GM18517 (cell line): ENCODE measurements around the gene CPM.
"Not testable (repeated sequence)": the region's sequence is repeated elsewhere in the genome, so short reads cannot be mapped to it uniquely, and the experiment has no call there.

Source experiments
- ATAC-seq: cut with Tn5 transposase; IDR thresholded peaks from one replicate; pipeline ENCODE4 v1.9.1; 2021; ENCODE audit warnings: mild to moderate bottlenecking, moderate library complexity; ENCODE audit not compliant: unreplicated experiment

Gene CPM

DNA sequence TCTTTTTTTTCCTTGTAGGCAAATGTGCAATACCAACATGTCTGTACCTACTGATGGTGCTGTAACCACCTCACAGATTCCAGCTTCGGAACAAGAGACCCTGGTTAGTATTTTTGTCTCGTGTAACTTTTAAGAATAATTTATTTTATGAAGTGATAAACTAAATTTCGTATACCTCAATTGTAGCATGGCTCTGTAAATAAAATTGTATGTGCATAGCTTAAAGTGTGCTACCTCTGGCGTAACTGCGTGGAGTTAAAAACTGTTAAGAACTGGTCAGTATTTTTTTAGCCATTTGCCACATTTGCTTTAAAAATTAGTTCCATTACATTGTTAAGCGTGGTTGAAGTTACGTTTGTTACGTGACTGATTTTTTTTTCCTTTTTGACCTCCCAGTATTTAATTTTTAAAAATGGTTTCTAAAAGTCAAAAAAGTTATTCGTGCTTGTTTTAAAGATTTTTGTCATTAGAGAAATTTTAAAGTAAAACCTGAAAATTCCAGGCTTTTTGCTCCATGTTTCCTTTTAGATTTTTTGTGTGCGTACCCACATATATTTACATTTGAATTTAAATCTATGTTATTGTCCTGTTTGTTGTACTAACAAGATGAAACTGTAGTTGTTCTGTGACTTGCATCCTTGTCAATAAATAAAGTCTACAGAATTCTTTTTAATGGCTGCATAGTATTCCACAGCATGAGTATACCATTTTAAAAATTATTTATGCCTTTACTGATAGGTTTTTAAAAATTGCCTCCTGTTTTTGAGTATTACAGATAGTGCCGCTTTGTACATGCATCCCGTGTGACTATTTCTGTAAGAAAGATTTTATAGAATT lies 123.6 kb downstream of the CPM start:
- ATAC-seq = no peak

DNA sequence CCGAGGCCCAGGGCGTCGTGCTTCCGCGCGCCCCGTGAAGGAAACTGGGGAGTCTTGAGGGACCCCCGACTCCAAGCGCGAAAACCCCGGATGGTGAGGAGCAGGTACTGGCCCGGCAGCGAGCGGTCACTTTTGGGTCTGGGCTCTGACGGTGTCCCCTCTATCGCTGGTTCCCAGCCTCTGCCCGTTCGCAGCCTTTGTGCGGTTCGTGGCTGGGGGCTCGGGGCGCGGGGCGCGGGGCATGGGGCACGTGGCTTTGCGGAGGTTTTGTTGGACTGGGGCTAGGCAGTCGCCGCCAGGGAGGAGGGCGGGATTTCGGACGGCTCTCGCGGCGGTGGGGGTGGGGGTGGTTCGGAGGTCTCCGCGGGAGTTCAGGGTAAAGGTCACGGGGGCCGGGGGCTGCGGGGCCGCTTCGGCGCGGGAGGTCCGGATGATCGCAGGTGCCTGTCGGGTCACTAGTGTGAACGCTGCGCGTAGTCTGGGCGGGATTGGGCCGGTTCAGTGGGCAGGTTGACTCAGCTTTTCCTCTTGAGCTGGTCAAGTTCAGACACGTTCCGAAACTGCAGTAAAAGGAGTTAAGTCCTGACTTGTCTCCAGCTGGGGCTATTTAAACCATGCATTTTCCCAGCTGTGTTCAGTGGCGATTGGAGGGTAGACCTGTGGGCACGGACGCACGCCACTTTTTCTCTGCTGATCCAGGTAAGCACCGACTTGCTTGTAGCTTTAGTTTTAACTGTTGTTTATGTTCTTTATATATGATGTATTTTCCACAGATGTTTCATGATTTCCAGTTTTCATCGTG lies 124.4 kb downstream of the CPM start:
- ATAC-seq = peak; percentile 60

DNA sequence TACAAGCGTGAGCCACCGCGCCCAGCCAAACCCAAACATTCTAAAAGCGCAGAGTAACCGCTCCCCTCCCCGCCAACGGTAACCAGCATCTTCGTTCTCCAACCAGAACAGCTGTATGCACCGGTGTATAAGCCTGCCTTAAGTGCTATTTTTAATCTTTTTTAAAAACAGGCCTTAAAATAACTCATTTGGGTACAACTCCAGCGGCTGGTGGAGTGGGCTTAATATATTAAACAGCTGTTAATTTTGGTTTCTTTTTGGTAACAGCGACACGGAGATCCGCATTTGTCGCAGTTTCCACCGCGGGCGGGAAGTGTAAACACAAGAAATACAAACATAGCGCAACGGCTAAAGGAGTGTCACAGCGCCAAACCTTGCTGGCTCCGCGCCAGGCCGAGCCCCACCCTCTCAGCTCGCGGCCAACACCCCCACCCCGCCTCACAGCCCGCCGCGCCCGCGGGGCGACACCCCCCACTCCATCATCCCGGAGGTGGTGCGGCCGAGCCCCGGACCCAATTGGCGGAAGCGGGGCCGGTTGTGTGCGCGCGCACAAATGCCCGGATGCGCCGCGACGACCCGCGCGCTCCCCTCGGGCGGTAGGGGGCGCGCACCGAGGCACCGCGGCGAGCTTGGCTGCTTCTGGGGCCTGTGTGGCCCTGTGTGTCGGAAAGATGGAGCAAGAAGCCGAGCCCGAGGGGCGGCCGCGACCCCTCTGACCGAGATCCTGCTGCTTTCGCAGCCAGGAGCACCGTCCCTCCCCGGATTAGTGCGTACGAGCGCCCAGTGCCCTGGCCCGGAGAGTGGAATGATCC lies 125.2 kb downstream of the CPM start, which contains the start of gene MDM2:
MDM2 (plus strand) TSS at position 602 of the 812 bp plus-strand sequence. CDS start 301 bp downstream, outside the sequence.
- ATAC-seq = peak; percentile 69

DNA sequence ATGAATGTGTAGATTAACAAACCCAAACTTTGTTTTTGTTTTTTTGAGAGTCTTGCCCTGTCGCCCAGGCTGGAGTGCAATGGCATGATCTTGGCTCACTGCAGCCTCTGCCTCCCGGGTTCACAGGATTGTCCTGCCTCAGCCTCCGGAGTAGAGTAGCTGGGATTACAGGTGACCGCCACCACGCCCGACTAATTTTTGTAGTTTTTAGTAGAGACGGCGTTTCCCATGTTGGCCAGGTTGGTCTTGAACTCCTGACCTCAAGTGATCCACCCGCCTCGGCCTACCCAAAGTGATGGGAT lies 125.7 kb downstream of the CPM start:
- ATAC-seq = peak; percentile 0

DNA sequence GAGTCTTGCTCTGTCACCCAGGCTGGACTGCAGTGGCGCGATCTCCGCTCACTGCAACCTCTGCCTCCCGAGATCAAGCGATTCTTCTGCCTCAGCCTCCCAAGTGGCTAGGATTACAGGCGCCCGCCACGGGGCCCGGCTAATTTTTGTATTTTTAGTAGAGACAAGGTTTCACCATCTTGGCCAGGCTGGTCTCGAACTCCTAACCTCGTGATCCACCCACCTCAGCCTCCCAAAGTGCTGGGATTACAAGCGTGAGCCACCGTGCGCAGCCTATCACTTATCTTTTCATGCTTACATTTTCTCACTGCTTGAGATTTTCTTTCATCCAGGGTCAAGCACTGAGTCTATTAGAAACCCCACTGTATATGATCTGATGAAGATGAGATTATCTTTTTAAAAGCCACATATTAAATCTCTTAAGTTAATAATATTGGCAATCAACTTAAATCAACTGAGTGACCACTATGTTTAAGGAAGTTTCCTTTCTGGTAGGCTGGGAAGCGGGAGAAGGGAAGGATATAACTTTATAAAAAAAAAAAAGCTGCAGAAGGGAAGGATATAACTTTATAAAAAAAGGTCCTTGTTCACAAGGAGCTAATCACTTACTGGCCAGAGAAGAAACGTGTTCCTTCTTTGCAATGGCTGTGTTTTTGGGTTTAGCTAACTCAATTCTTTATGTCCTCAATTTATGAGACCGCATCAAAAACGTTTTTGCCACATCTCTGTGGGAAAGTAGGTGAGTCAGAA lies 126.3 kb downstream of the CPM start:
- ATAC-seq = no peak

DNA sequence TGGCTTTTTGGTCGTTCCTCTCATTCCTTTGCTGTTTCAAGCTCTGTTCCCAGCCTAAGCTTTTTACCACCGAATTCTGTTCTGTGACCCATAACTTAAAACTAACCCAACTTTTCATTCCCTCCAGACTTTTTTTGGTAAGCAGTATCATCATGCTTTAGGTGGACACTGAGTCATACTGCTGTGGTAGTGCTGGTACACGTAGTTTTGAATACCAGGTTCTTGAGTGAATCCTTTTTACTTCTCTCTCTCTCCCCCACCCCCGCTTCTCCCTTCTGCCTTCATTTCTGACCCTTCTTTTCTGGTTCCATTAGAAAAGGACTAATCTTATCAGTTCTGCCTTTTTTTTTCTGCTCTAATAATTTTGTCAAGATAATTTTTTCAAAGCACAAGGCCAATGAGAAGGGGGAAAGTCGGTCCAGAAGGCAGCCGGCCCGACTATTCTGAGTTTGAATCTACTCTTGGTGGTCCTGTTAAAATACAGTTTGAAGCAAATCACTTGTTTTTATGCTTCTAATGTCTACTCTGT lies 127.3 kb downstream of the CPM start:
- ATAC-seq = no peak

DNA sequence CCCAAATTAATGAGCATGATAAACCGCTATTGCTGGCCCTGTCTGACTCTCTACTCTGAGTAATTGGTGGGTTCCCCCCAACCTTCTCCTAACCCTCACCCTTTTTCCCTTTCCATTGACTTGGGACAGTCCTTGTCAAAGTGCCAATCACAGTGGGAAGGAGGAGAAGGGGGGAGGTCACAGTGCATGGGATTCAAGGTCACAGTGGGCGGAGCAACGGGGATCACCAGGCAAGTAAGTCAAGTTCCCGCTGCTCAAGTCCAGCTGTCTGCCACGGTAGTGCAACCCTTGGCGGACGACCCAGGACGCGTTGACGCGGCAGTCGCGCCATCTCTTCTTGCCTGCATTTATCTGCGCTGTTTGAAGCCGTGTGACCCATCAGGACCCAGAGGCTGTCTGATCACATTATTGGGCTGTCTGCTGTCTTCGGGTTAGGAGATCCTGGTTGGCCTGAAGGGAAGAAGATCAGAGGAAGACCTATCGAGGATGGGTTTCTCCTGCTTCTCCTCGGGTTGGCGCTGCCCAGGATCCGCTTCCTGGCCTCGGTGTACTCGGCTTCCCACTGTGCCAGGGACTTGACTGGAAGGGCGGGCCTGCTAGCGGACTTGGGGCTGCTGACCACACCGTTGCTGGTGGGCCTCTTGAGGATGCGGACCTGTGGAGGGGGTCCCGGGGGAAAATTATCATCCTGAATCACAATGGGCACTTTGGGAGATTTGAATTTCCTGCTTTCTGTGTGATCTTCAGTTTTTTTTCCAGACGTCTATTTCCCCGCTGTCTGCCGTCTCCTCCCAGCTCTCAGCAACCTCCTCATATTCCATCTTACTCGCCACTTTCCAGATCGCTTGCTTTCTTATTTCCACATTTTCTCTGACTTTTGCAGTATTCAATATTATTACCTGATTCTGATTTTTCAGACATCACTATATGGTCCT lies 128.0 kb downstream of the CPM start:
- ATAC-seq = no peak

DNA sequence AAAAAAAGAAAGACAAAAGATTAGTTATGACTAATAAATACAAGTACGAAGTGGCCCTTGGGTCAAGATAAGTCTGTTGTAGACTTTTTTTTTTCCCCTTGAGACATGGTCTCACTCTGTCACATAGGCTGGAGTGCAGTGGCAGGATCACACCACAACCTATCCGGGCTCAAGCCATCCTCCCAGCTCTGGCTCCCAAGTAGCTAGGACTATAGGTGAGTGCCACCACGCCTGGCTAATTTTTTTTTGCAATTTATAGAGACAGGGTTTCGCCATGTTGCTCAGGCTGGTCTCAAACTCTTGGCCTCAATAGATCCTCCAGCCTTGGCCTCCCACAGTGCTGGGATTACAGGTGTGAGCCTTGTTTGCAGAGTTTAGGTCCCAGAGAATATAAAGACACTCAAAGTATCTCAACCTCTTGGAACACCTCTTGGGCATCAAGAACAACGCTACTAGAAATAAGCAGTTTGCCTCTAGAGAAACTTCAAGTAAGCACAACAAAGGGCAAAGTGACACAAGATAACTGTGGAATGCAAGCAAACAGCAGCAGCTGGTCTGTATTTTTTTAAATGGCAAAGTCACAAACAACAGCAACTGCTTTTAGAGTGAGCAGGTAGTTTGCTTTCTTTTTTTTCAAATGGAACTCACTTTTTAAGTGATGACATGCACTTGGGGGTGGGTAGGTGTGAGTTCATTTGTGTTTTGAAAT lies 128.9 kb downstream of the CPM start:
- no peak for ATAC-seq

DNA sequence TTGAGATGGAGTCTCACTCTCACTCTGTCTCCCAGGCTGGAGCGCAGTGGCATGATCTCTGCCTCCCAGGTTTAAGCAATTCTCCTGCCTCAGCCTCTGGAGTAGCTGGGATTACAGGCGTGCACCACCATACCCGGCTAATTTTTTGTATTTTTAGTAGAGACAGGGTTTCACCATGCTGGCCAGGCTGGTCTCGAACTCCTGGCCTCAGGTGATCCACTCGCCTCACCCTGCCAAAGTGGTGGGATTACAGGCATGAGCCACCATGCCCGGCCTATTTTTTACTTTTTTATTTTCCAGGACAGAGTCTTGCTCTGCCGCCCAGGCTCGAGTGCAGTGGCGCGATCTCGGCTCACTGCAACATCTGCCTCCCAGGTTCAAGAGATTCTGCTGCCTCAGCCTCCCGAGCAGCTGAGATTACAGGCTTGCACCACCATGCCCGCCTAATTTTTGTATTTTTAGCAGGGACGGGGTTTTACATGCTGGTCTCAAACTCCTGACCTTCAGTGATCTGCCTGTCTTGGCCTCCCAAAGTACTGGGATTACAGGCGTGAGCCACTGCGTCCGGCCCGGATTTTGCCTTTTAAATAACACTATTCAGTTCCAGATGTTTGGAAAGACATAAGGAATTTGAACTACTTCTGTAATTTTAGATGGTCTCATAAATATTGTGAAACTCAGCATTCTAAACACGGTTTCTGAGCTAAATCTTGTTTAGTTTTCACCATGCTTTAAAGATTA lies 129.9 kb downstream of the CPM start:
- not testable (repeated sequence) for ATAC-seq

DNA sequence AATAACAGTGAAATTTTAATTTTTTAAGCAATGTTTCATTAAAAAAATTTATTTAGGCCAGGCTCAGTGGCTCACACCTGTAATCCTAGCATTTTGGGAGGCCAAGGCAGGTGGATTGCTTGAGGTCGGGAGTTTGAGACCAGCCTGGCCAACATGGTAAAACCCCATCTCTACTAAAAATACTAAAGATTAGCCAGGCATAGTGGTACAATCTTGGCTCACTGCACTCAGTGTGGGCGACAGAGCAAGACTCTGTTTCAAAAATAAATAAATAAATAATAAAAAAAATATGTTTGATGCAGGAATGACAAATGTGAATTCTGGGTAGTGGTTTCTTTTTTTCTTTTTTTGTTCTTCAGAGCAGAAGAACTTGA lies 130.6 kb downstream of the CPM start:
- not testable (repeated sequence) for ATAC-seq
